NT2/D1 (cell line): ENCODE results near the gene MAN1A1.

Experiments used
- DNase-seq: peaks from one replicate; pipeline ENCODE4 v3.0.0-alpha.2; 2011; ENCODE audit warnings: low read depth, low spot score
- H3K27me3 ChIP-seq: 2 replicates; pipeline ENCODE4 v1.6.0; 2011; ENCODE audit warnings: mild to moderate bottlenecking; ENCODE audit not compliant: insufficient read length, insufficient read depth
- H3K36me3 ChIP-seq: 2 replicates; pipeline ENCODE4 v1.6.1; 2011; ENCODE audit warnings: mild to moderate bottlenecking, low read length, mixed read lengths; ENCODE audit not compliant: insufficient read depth, insufficient read length
- H3K4me1 ChIP-seq: 2 replicates; pipeline ENCODE4 v1.5.1; 2011; ENCODE audit not compliant: insufficient read depth, insufficient read length
- H3K4me3 ChIP-seq: 2 replicates; pipeline ENCODE4 v1.5.1; 2011; ENCODE audit warnings: low read depth; ENCODE audit not compliant: insufficient read length
- H3K9ac ChIP-seq: 2 replicates; pipeline ENCODE4 v1.6.0; 2011; ENCODE audit warnings: low read depth; ENCODE audit not compliant: insufficient read length
- H3K9me3 ChIP-seq: 2 replicates; pipeline ENCODE4 v1.5.1; 2011; ENCODE audit warnings: mild to moderate bottlenecking, low read length; ENCODE audit not compliant: insufficient read depth
- SUZ12 ChIP-seq: IDR thresholded peaks from 2 replicates; pipeline ENCODE4 v1.6.1; 2011; ENCODE audit not compliant: insufficient read length, insufficient read depth; ENCODE audit errors: extremely low read depth
- YY1 ChIP-seq: IDR thresholded peaks from 2 replicates; pipeline ENCODE4 v1.6.1; 2011; ENCODE audit not compliant: insufficient read length, insufficient read depth
- ZNF274 ChIP-seq: IDR thresholded peaks from 2 replicates; pipeline ENCODE4 v1.6.1; 2011; ENCODE audit warnings: mild to moderate bottlenecking, low read depth, low read length

Gene MAN1A1

DNA sequence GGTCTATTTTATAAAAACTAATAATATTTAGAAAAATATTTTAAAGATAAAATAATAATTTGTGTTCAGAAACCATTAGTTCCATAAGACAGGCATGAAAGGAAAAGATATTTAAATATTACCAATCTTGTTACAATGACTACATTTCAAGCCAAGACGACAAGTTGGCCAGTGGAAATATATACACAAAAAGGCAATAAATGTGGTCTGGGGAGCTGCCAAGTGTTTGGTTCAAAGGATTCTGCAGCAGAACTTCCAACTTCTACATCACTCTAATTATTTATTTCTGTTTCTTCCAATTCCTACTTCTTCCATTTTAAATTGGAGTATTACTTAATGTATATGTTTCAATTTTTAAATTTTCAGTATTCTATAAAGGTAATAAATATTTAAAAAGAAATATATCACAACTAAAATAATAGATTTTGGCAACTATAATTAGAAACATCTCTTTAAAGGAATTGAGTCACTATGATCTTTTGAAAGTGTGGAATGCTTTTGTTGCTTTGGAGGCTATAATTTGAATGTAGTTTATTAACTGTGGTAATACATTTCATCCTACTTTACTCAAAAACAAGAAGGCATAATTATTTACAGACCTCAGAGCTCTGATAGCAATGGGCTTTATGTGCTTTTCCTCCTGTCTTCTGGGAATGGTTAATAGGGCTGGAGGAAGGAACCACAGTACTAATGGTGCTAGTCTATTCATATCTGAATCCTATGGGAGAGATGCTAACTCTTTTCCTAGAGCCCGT is 141.4 kb downstream of the MAN1A1 start:
- DNase-seq = no peak
- no peaks in the 10 kb centered on the region for H3K4me1 ChIP-seq
- H3K27me3 ChIP-seq = no peaks in the 10 kb centered on the region
- no peaks in the 10 kb centered on the region for H3K9me3 ChIP-seq
- H3K36me3 ChIP-seq = no peaks in the 10 kb centered on the region
- TF ChIP-seq ZNF274 = no peak
- no peak for TF ChIP-seq YY1
- no peak for TF ChIP-seq SUZ12
- H3K4me3 ChIP-seq = no peak overlapping the region
- no peak overlapping the region for H3K9ac ChIP-seq

DNA sequence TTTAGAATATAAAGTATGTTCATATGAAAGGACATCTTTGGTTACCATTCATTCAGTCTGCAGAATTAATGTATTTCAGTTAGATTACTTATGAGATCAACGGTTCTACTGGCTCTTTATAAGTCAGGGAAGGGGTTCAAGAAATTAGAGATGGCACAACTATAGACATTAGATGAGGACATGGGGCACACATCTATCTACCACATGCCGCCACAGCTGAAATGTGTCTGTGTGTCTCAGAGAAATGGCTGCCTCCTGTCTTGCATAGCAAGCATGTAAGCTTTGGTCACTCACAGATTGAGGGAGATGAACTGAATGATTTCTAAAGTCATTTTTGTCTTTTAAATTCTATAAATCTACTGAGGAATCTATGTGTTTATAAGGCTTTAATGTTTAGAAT is 142.2 kb downstream of the MAN1A1 start:
- Histone ChIP-seq H3K36me3 (no peaks in the 10 kb centered on the region), H3K27me3 (no peaks in the 10 kb centered on the region), H3K4me3 (no peak overlapping the region), H3K9me3 (no peaks in the 10 kb centered on the region), H3K9ac (no peak overlapping the region), H3K4me1 (no peaks in the 10 kb centered on the region)
- no peak for TF ChIP-seq SUZ12
- no peak for TF ChIP-seq ZNF274
- no peak for TF ChIP-seq YY1
- DNase-seq = no peak

DNA sequence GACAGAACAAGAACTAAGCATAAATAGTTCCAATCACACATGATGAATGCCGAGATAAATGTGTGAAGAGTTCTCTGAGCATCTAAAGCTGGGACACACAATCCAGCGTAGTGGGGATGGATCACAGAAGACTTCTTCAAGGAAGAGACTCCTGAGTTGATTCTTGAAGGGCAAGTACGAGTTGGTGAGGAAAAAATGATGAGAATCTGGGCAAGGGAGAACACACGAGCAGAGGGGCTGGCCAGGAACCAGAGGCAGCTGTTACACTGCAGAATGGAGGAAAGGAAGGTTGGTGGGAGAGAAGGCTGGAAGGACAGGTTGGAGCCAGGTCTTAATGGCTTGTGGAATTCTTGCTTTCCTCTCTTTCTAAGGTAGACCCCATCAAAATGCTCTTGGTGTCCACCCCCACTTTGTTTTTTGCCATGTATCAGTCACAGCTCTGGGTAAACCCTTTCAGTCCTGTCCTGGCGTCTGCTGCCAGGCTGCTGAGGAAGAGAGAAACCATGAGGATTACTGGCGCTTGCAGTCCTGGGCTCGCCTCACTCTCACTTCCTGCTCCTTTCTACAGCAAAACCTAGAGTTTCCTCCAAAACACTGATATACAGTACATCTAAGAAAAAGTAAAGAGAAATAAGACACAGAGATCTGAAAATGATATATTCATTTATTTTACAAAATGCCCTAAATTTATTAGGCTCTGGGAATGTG is 143.5 kb downstream of the MAN1A1 start:
- H3K4me1 ChIP-seq = no peaks in the 10 kb centered on the region
- no peak for DNase-seq
- H3K36me3 ChIP-seq = no peaks in the 10 kb centered on the region
- H3K9me3 ChIP-seq = no peaks in the 10 kb centered on the region
- TF ChIP-seq SUZ12 (no peak), YY1 (no peak), ZNF274 (no peak)
- H3K4me3 ChIP-seq = no peak overlapping the region
- no peaks in the 10 kb centered on the region for H3K27me3 ChIP-seq
- no peak overlapping the region for H3K9ac ChIP-seq

DNA sequence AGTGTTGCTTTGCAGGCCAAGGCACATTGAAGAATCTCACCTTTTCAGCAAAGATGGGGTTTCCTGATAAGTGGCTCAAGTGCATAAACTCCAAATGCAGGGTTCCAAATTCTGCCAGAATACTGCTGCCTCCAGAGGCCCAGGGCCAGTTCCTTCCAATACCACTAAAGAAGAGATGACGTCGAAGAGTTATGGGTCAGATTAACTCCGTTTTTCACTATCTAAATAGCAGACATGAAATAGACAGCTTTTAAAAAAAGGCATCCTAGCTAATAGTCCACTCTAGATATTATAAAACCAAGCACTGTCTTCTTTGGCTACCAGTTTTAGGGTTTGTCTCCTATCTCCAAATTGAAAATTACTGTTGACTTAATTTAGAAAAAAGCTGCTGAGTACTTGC is 144.8 kb downstream of the MAN1A1 start:
- TF ChIP-seq ZNF274 = no peak
- no peak for TF ChIP-seq YY1
- no peak for TF ChIP-seq SUZ12
- Histone ChIP-seq H3K36me3 (no peaks in the 10 kb centered on the region), H3K4me1 (no peaks in the 10 kb centered on the region), H3K4me3 (no peak overlapping the region), H3K27me3 (no peaks in the 10 kb centered on the region), H3K9me3 (no peaks in the 10 kb centered on the region), H3K9ac (no peak overlapping the region)
- DNase-seq = no peak

DNA sequence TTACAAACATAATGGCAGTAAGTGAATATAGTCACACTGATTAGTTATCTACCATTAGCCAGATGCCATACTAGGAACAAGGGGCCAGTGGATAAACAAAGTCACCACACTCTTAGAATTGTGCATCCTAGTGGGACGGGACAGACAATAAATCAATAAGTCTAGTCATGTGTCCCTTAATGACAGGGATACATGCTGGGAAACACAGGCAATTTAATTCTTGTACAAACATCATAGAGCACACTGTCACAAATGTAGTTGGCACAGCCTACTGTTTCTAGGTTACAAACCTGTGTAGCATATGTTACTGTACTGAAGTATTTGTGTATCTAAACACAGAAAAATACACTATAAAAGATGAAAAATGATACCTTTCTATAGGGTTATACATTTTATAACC is 148.1 kb downstream of the MAN1A1 start:
- Histone ChIP-seq H3K4me3 (no peak overlapping the region), H3K27me3 (no peaks in the 10 kb centered on the region), H3K9me3 (no peaks in the 10 kb centered on the region), H3K9ac (no peak overlapping the region), H3K36me3 (no peaks in the 10 kb centered on the region), H3K4me1 (no peaks in the 10 kb centered on the region)
- no peak for DNase-seq
- TF ChIP-seq ZNF274 = no peak
- no peak for TF ChIP-seq YY1
- TF ChIP-seq SUZ12 = no peak

DNA sequence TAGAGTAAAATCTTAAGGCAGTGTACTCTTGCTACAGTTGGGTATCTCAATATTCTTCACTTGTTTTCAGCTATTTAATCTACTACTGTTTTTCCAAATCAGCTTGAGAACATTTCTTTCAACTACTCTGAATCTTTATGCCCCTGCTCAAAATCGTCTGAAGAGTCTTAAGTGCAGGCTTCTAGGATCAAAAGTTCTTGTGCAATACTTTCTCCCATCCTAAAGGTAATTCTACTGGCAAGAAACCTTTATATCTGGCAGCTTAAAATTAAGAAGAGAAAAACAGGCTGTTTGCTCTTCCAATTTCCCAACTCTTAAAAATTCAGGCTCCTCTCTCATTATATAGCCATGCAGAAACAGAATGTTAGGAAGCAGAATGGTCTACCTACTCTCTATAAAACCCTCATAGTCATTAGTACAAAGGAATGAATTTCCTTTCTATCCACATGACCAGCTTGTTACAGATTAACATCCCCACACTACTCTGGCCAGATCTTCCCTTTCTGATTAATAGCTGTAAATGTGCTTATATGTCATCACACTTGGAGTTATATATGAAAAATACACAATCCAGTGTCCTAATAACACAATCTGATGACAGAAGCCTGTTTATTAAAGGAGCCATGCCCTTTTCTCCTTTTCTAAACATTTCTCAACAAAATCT is 148.9 kb downstream of the MAN1A1 start:
- no peaks in the 10 kb centered on the region for H3K9me3 ChIP-seq
- H3K9ac ChIP-seq = no peak overlapping the region
- no peaks in the 10 kb centered on the region for H3K27me3 ChIP-seq
- no peaks in the 10 kb centered on the region for H3K36me3 ChIP-seq
- no peak for TF ChIP-seq SUZ12
- DNase-seq = no peak
- H3K4me1 ChIP-seq = no peaks in the 10 kb centered on the region
- H3K4me3 ChIP-seq = no peak overlapping the region

GRCh38 chr6:119197271-119197670 is 152.3 kb downstream of the MAN1A1 start:
- H3K4me1 ChIP-seq = no peaks in the 10 kb centered on the region
- TF ChIP-seq YY1 = no peak
- no peak for TF ChIP-seq ZNF274
- TF ChIP-seq SUZ12 = no peak
- H3K9ac ChIP-seq = no peak overlapping the region
- no peaks in the 10 kb centered on the region for H3K9me3 ChIP-seq
- no peaks in the 10 kb centered on the region for H3K36me3 ChIP-seq
- no peak overlapping the region for H3K4me3 ChIP-seq
- H3K27me3 ChIP-seq = no peaks in the 10 kb centered on the region
- no peak for DNase-seq
